ENCODE results near the gene EEF1G.
A peak's percentile ranks its signal among the peaks of the same experiment; 100 is the strongest.
"Not testable (repeated sequence)": the region's sequence is repeated elsewhere in the genome, so short reads cannot be mapped to it uniquely, and the experiment has no call there.

The EEF1G gene

DNA sequence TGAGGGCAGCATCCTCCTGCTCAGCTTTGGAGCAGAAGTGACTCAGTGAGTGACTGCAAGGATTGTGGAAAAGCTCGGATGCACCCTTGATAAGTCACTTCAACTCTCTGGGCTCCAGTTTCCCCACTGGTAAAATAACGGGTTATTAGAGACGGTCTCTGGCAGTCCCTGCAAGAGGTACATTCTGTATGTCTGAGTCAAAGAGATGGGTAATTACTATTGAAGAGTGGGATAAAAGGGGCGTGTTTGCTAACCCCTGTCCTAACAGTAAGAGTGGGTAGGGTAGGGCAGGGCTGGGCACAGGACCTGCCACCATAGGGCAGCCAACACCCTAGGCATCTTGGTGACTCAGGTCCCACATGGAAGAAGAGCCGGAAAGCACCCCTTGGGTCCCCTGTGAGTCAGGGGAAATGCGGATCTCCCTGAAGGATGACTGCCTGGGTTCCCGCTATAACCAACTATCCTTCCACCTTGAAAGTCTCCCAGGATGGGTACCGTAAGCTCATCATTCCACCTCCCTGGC, 19.8 kb downstream of the EEF1G start:
- DNase-seq (ENCODE audit: low read depth): no peak

DNA sequence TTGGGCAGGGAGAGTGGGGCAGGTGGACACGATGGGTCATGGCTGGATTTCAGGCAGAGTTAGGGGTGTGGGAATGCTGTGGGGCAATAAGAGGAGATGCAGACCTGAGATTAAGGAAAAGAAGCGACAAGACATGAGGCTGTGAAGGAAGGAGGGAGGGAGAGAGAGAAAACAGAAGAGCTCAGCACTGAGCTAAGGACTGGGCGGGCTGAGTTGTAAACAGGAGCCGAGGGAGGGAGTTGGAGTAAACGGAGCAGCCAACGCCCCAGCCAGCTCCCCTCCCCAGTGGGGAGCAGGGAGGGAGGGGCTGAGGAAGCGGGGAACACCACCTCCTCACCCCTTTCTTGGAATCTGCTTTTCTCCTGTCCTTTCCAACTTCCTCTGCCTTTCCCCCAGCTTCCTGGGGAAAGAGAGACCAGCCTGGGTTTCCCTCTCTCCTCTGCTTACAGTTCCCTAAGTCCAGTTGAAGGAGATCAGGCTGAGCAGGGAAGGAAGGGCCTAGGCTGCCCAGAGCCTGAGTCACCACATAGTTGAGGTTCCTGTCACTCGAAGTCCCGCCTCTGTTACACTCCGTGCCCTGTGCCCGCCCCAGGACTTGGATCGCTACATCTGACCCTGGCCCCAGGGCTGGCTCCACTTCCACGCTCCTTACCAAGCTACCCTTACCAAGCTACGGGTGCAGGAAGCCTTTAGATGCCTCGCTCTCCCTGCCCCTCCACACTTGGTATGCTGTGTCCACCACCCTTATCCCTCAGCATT, 20.4 kb downstream of the EEF1G start:
- no peak for DNase-seq (ENCODE audit: low read depth)

DNA sequence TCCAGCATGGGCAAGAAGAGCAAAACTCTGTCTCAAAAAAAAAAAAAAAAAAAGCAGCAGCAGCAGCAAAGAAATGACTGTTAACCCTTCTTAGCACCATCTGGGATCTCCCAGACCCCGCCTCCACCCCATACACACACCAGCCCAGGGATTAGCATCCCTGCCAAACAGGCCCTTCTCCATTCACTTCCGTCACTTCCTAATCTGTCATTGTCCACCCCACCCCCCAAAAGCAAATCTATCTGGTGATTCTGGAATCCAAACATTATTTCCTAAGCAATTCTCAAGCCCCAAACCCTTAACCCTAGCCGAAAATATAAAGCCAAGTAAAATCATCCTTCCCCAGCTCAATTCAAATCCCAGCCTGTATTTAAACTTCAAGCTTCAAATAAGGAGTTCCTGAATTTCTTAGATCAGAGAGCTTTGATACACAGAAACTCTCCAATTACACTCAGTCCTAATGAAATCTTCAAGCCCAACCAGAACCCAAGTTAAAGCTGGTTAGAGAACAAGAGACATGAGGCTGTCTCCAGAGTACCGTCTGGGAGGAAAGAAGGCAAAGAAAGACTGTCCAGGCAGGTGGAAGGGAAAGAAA, 21.1 kb downstream of the EEF1G start:
- no peak for DNase-seq (ENCODE audit: low read depth)

DNA sequence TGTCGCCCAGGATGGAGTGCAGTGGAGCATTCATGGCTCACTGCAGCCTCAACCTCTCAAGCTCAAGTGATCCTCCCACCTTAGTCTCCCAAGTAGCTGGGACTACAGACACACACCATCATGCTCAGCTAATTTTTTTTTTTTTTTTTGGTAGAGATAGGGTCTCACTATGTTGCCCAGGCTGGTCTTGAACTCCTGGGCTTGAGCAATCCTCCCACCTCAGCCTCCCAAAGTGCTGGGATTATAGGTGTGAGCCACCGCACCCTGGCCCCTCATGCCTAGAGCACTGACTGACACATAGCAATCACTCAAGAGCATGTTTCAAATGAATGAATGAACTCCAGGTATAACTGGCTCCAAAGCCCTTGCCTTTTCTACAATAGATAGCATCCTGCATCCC, 23.2 kb downstream of the EEF1G start:
- DNase-seq (ENCODE audit: low read depth): not testable (repeated sequence)

DNA sequence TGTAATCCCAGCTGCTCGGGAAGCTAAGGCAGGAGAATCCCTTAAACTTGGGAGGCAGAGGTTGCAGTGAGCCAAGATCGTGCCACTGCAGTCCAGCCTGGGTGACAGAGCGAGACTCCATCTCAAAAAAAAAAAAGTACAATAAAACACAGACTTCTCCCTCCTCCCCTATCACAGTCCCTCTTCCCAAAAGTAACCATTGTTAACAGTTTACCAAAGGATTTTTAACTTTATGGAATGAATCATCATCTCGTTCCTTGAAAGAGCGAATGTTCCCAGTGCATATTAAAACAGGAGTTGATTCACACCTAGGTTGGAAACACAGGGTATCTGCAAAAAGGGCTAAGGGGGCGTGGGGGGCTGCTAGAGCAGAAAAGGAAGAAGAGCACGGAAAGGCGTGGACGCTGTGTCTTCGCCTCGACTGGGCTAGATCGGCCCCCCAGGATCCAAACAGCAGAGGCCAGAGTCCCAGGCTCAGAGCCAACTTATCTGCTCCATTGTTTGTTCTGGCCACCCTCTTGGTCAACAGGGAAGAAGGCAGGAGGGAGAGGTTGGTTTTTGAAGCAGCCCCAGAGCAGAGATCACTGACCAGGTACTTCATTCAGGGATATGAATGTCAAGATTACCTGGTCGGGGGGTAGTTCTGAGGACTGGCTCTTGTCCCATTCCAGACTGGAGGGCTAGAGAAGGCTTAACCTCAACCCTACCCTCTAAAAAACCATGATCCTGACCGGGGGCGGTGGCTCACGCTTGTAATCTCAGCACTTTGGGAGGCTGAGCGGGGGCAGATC, 25.0 kb downstream of the EEF1G start:
- no peak for DNase-seq (ENCODE audit: low read depth)

DNA sequence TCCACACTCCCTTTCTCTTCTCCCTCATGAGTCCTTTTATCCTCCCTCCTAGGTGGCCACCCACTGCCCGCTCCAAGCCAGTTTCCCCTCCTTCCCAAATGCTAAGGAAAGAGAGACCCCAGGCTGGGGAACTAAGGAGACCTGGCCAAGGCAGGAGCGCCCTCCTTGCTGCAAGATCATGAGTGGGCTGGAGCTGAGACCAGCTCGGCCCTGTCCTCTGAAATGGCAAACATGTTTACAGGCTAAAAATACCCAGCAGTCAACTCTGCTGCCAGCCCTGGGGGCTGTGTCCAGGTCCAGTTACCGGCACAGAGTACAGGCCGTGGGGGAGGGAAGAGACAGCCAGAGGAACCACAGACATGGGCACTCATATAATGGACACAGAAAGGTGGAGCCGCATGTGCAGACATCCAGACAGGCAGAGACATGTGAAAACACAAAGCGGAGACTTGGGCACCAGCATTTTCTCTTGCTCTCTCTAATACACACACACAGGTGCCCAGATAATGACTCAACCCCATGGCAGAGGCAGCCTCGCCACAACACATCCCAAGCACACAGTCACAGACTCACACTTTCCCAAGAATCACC, 25.9 kb downstream of the EEF1G start:
- DNase-seq (ENCODE audit: low read depth): no peak

DNA sequence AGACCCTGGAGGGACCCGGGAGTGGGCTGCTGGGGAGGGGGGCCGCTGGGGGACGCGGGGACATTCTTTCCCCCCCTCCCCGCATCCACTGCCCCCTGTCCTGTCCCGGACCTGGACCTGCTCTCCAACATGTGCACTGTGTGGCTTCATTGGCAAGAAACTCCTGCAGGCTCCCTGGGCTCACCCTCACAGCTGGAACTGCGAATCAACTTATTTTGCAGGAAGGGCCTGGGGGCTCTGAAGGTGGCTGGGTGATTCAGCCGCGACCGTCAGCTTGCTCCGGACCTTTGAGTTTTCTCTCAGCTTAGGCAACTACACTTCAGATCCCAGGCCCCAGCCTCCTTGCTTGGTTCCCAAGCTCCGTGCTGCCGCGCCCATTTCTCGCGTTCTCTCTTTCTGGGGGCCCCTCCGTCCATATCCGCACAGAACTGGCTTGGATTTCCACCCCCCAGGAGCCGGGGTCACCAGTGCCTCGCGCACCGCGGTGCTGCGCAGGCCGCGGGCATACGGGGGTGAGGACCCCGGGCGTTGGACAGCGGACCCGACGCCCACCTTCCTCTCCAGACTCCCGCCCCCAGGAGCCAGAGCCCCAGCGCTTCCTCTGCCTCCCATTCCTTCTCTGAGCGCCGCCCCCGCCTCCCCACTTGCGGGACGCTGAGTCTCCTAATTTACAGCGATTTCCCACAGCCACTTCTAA, 26.6 kb downstream of the EEF1G start:
- DNase-seq (ENCODE audit: low read depth): no peak

DNA sequence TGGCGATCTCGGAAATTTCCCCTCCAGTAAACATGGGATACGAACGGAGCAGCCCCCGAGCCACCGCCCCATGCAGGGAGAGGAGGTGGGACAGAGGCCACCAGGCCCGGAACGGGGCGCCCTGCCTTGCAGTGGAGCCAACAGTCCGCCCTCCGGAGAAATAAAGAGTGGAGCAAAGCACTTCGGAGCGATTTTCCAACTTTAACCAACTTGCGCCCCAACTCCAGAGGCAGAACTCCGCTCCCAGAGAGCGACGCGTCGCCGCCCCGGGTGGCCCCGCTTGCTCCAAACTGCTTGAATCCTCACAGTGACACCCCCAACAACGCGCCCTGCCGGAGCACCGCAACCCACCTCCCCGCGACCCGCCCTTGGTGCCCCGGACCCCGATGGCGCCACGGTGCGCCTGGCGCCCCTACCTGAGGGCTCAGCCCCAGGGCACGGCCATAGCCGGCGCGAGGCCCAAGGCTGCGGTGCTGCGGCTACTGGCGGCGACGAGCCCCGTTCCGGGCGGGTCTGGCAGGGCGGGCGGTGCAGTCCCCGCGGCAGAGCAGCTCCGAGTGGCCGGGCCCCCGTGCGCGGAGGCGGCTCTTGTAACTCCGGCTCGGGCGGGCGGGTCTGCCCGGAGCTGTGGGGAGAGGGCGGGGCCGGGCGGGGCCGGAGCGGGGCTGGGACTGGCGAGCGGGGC, 27.3 kb downstream of the EEF1G start, which contains the start of gene AHNAK:
AHNAK (minus strand) TSS at position 563 of the 685 bp plus-strand sequence. CDS start 10,708 bp downstream, outside the sequence.
- peak; percentile 62 for DNase-seq (ENCODE audit: low read depth)

DNA sequence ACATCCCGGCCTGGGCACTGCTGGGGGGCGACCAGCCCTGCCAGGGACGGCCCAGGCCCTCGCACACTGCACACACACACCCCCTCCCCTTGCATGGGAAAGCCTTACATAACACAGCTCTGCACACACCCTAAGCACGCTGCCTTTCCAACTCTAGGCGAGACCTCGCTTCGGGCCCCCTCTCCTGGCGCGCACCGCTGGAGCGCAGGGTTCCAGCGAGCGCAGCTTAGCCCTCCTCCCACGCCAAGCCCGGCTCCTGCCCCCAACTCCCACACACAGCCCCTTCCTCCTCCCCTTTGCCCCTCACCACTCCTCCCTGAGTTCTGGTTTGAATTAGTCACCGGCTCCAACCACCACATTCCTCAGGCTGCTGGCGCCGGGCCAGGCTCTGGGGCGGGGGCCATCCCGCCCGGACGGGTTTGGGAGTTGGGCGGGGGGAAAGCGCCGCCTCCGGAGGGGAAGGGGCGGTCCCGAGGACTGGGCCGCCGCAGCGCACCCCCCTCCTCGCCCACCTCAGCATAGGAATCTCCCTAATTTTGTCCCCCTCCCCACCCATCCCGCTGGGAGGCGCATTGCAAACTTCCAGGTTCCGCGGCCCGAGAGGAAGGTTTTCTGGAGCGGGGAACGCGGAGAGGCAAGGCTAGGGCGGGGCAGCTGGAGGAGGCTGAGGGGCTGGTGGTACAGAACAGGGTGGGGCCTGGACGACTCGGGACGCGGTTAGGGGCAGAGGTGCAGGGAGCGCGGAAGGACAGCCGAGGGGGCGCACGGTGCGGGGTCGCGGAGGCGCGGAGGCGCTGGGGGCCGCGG, 28.1 kb downstream of the EEF1G start:
- DNase-seq (ENCODE audit: low read depth): no peak

DNA sequence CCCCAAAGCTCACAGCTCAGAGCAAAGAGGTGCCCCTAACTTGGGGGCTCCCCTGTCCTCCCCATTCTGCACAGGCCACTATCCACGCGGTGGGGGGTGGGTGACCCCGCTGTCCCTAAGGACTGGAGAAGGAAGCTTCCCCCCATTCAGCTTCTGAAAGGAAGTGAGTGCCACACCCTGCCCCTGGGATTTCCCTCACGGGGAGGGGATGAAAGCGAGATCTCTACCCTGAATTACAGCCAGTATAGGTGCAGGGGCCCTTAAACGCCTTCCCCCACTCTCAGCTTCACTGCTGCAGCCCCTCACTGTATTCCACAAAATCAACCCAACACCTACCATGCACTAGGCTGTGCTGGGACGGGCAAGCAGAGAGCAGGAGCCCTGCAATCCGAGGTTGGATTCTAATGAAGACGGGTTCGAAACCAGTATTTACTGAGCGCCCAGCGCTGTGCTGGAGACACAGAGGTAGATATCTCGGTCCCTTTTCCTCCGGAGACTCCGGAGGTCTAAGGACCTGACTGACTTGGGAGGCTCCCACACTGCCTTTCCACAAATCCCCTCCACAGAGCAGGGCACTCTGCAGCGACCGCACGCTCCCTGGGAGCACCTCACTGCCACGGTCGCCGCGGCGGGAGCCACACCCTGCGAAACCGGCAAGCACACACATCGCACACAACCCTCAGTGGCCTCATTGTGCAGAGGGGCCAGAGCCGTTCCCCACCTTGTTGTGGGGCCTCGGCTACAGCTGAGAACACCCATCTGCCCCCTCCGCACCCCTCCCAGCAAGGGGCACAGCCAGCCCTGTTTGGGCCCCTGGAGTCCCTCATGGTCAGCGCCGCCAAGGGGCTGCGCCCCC, 28.9 kb downstream of the EEF1G start:
- no peak for DNase-seq (ENCODE audit: low read depth)

DNA sequence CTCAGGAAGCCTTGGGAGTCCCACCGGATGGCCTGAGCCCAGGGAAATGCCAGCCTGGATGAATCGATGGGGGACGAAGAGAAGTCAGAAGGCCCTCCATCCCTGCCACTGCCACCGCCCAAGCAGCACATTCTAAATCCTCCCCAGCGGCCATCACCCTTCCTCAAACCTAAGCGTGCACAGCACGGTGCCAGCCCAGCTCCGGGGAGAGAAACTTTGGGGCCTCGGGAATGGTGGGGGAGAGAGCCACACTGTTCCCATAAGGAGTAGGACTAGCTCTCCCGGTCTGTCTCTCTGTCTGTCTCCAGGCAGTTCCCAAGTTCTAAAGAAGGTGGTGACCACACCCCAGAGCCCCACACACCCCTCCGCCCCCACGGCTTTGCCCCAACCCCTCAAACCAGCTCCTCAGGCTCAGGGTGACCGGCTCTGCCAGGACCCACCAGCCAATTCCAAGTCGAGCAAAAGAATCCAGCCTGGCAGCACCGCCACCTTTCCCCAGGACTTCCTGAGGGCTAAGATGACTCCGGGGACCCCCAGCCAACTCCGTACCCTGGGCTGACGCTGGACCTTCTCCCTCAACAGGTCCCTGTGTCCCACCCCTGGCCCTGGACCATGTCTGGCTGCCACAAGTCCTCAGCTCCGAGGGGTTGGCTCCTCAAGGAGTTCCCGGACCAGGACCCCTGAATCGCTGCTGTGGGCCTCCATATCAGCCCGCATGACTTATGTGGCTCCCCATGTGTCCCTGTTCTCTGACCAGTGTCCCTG, 29.8 kb downstream of the EEF1G start:
- DNase-seq (ENCODE audit: low read depth): no peak

DNA sequence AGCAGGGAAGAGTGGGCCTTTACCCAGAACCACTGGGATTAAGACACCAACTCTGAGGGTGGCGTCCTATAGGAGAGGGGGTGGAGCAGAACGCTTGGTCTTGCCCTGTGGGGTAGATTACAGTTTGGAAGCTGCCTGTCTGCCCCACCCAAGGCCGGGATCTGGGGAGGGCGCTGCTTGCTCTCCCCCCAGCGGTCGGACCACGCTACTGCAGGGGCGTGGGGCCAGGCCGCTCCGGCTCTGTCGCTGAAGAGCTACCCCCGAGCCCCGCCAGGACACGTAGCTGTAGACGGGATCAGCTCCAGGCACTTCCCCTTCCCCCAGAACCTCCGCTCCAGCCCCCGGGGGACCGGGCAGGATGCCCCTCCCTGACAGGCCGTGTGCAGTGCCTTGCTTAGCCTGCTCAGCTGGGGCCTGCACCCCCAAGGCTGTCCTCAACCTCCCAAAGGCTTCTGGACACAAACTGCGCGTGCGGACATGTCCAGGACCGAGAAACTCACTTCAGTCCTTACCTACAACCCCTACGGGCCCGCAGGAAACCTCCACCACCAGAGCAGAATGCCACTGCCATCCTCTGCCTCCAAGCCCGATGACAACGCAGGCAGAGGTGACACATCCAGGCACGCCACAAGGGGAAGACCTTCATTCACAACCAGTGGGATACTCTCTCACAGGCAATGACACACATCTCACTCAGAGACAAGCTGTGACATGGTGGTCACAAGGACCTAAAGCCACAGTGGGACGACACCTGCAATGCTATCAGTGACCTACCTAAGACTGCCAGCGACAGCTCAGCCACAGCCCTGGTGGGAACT, 30.7 kb downstream of the EEF1G start:
- peak; percentile 75 for DNase-seq (ENCODE audit: low read depth)

DNA sequence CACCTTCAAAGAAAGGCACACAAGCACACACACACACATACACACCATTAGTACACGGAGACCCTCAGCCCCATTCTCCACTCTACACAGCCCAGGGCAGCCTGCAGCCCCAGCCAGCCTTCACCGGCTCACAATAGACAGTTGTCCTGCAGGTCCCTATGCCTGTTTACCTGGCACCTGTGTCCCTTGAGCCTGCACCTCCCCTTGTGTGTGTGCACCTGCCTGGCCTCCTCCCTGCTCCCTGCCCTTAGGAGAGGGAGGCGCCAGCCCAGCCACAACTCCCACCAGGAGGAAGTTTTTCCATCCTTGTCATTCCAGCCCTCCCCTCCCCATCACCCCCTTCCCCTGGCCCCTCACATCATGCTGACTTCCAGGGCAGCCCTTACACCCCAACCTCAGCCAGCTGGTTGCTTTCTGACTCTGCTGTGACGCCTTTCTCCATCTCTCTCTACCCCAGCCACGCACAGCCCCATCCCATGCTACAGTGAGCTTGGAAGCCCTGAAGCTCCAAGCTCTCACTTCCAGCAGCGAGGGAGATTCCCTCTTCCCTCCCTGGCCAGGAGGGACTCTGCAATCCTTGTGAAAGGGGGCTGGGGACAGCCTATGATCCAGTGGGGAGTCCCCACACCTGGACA, 31.5 kb downstream of the EEF1G start:
- no peak for DNase-seq (ENCODE audit: low read depth)

DNA sequence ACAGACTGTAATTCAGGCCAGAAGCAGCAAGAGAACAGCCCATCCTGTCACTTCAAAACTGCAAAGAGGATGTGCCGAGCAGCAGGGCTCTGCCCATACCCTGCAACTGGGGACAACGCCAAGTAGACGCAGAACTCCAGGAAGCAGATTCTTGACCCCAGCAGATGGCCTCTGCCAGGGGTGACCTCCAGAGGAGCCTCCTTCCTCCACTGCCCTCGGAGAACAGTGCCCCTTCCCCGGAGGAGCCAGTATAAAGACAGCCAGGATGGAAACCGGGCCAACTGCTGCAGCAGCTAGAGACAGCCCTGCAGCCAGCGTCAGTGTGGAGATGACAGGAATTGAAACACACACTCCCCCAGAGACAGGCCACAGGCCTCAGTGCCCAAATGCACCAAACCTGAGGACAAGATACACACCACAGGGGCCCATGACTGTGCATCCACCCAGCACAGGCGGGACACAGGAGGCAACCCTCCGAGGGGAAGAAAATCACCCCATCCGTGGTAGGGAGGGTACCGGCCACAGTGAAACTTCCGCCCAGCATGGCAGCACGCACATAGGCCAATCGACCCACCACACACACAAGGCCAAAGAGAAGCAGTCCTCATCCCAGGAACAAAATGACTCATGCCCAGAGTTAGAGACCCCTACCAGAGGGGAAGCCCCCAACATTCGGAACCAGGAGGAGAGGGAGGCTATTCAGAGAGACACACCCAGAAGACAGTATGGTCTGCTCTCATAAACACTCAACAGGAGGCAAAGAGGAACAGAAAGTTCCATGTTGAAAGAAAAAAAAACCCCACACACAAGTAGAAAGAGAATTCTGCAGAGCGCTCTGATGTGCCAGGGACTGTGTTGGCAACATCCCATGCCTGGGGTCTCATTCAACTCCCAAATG, 32.6 kb downstream of the EEF1G start:
- DNase-seq (ENCODE audit: low read depth): no peak

DNA sequence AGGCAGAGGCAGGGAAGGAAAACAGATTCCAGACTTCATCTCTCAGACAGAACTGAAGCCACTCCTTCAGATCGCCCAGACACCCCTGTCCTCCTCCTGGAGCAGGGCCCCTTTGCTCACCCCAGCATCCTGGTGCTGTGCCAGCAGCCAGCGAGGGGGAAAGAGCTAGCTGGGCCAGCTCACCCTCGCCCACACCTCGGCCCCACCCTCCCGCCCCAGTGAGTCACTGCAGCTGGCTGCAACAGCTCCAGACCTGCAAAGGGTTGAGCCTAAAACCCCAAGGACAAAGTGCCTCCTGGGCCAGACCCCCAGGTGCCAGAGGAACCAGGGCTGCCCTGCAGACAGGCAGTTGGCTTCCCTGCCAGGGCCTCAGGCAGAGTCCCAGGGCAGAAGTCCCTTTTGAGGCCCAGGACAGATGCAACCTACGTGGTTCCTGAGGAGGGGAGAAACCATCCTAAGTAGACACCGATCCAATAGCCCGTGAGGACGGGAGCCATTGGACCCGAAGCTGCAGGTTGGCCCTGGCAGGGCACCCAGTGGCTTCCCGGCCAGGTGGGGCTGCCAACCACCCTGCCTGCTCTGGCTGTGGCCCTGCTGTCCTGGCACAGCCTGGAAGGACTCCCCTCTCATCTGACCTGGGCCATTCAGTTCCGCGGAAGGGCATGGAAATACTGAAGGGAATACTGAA, 34.3 kb downstream of the EEF1G start:
- DNase-seq (ENCODE audit: low read depth): peak; percentile 64
